BLaER1 treated with 17β-estradiol and CSF1 and Interleukin-3, amounts not matched to agents 10 nM and 100 nM (cell line): ENCODE results near the gene HP1BP3.

ENCODE experiments used
- H3K27ac ChIP-seq, 11 experiments: shearing (Covaris generic); formaldehyde crosslinking; 2 replicates each; pipeline ENCODE4 v1.8.1; 2022
- H3K27me3 ChIP-seq, 11 experiments: shearing (Covaris generic); formaldehyde crosslinking; 2 replicates each; pipeline ENCODE4 v1.8.1; 2022
- H3K36me3 ChIP-seq, 11 experiments: shearing (Covaris generic); formaldehyde crosslinking; 2 replicates each; pipeline ENCODE4 v1.8.1; 2022
- H3K4me1 ChIP-seq, 10 experiments: shearing (Covaris generic); formaldehyde crosslinking; 2 replicates each; pipeline ENCODE4 v1.8.1; 2022
- H3K4me2 ChIP-seq, 11 experiments: shearing (Covaris generic); formaldehyde crosslinking; 2 replicates each; pipeline ENCODE4 v1.8.1; 2022
- H3K4me3 ChIP-seq, 10 experiments: shearing (Covaris generic); formaldehyde crosslinking; 2 replicates each; pipeline ENCODE4 v1.8.1; 2022
- H3K9ac ChIP-seq, 11 experiments: shearing (Covaris generic); formaldehyde crosslinking; 2 replicates each; pipeline ENCODE4 v1.8.1; 2022
- H3K9me3 ChIP-seq, 11 experiments: shearing (Covaris generic); formaldehyde crosslinking; replicated peaks in 1 of 11; 2 replicates each; pipeline ENCODE4 v1.8.1; 2022
- H4K20me1 ChIP-seq, 11 experiments: shearing (Covaris generic); formaldehyde crosslinking; 2 replicates each; pipeline ENCODE4 v1.8.1; 2022
- Cebpa-rat ChIP-seq, 11 experiments: shearing (Covaris generic); IDR thresholded peaks; 2 replicates each; pipeline ENCODE4 v1.8.1; 2022

Gene HP1BP3

GRCh38 chr1:20726118-20726911, 60.8 kb downstream of the HP1BP3 start:
- Histone ChIP-seq H3K4me3 (no peak overlapping the region), H3K27ac (no peak overlapping the region), H4K20me1 (peaks cover 0 to 93% (median 20%) of the 10 kb centered on the region in 11 experiments; a peak in 16 of 22 replicates), H3K9ac (no peak overlapping the region), H3K4me2 (no peak overlapping the region), H3K9me3 (no peaks in the 10 kb centered on the region), H3K27me3 (peaks cover 31 to 43% (median 35%) of the 10 kb centered on the region in 11 experiments), H3K36me3 (no peaks in the 10 kb centered on the region), H3K4me1 (peaks cover 0 to 9% (median 0%) of the 10 kb centered on the region in 10 experiments; a peak in 5 of 20 replicates)
- no peak for TF ChIP-seq Cebpa-rat (IDR thresholded peaks at IDR 0.05)

- no peak overlapping the region for H3K4me2 ChIP-seq
- peaks cover 22 to 34% (median 26%) of the 10 kb centered on the region in 11 experiments for H3K27me3 ChIP-seq
- peaks cover 0 to 93% (median 11%) of the 10 kb centered on the region in 11 experiments; a peak in 15 of 22 replicates for H4K20me1 ChIP-seq
Measured at GRCh38 chr1:20725189-20726117, 61.7 kb downstream of the HP1BP3 start.

GRCh38 chr1:20724364-20725188, 62.5 kb downstream of the HP1BP3 start:
- Histone ChIP-seq H3K27ac (no peak overlapping the region), H3K4me1 (0 out of 20 replicates have a peak, but pooled peaks cover 0 to under 1% (median 0%) of the 10 kb centered on the region in 10 experiments), H3K36me3 (no peaks in the 10 kb centered on the region), H3K9ac (no peak overlapping the region), H3K27me3 (peaks cover 14 to 33% (median 20%) of the 10 kb centered on the region in 11 experiments), H4K20me1 (peaks cover 0 to 89% (median 4%) of the 10 kb centered on the region in 11 experiments; a peak in 12 of 22 replicates), H3K9me3 (no peaks in the 10 kb centered on the region), H3K4me3 (no peak overlapping the region), H3K4me2 (no peak overlapping the region)
- TF ChIP-seq Cebpa-rat (IDR thresholded peaks at IDR 0.05): no peak

More at GRCh38 chr1:20725189-20726117, 61.7 kb downstream of the HP1BP3 start:
- peaks cover 0 to 5% (median 0%) of the 10 kb centered on the region in 10 experiments; a peak in 3 of 20 replicates for H3K4me1 ChIP-seq
- no peak for TF ChIP-seq Cebpa-rat (IDR thresholded peaks at IDR 0.05)
- no peaks in the 10 kb centered on the region for H3K36me3 ChIP-seq
- no peak overlapping the region for H3K4me3 ChIP-seq
- H3K9me3 ChIP-seq: no peaks in the 10 kb centered on the region
- H3K27ac ChIP-seq: no peak overlapping the region
- H3K9ac ChIP-seq: no peak overlapping the region

GRCh38 chr1:20723537-20724363, 63.4 kb downstream of the HP1BP3 start:
- Histone ChIP-seq H3K27me3 (peaks cover 12 to 33% (median 20%) of the 10 kb centered on the region in 11 experiments), H3K27ac (no peak overlapping the region), H3K4me2 (no peak overlapping the region), H3K4me1 (no peaks in the 10 kb centered on the region), H3K36me3 (no peaks in the 10 kb centered on the region), H3K9me3 (no peaks in the 10 kb centered on the region), H4K20me1 (peaks cover 0 to 89% (median 0%) of the 10 kb centered on the region in 11 experiments; a peak in 7 of 22 replicates), H3K4me3 (no peak overlapping the region), H3K9ac (no peak overlapping the region)
- no peak for TF ChIP-seq Cebpa-rat (IDR thresholded peaks at IDR 0.05)

GRCh38 chr1:20723159-20723536, 64.0 kb downstream of the HP1BP3 start:
- Histone ChIP-seq H3K36me3 (no peaks in the 10 kb centered on the region), H3K9ac (no peak overlapping the region), H3K4me3 (no peak overlapping the region), H3K27ac (no peak overlapping the region), H3K4me1 (peaks cover 0 to 2% (median 0%) of the 10 kb centered on the region in 10 experiments; a peak in 3 of 20 replicates), H3K27me3 (peaks cover 13 to 33% (median 20%) of the 10 kb centered on the region in 11 experiments), H4K20me1 (peaks cover 0 to 89% (median 0%) of the 10 kb centered on the region in 11 experiments; a peak in 7 of 22 replicates), H3K9me3 (no peaks in the 10 kb centered on the region), H3K4me2 (no peak overlapping the region)
- TF ChIP-seq Cebpa-rat (IDR thresholded peaks at IDR 0.05): no peak

- Histone ChIP-seq H3K36me3 (no peaks in the 10 kb centered on the region), H3K9ac (no peak overlapping the region), H3K9me3 (no peaks in the 10 kb centered on the region), H3K4me3 (no peak overlapping the region), H3K4me2 (no peak overlapping the region), H3K27me3 (peaks cover 29 to 39% (median 34%) of the 10 kb centered on the region in 11 experiments), H3K4me1 (peaks cover 0 to 10% (median 5%) of the 10 kb centered on the region in 10 experiments; a peak in 11 of 20 replicates), H4K20me1 (peaks cover 0 to 75% (median 0%) of the 10 kb centered on the region in 11 experiments; a peak in 5 of 22 replicates), H3K27ac (no peak overlapping the region)
- no peak for TF ChIP-seq Cebpa-rat (IDR thresholded peaks at IDR 0.05)
Measured at GRCh38 chr1:20721117-20722061, 65.7 kb downstream of the HP1BP3 start.

GRCh38 chr1:20720631-20721091, 66.4 kb downstream of the HP1BP3 start:
- no peak overlapping the region for H3K4me3 ChIP-seq
- H3K9ac ChIP-seq: no peak overlapping the region
- peaks cover 0 to 10% (median 6%) of the 10 kb centered on the region in 10 experiments; a peak in 11 of 20 replicates for H3K4me1 ChIP-seq
- H3K27me3 ChIP-seq: peaks cover 31 to 47% (median 40%) of the 10 kb centered on the region in 11 experiments
- H3K36me3 ChIP-seq: no peaks in the 10 kb centered on the region
- TF ChIP-seq Cebpa-rat (IDR thresholded peaks at IDR 0.05): no peak
- H4K20me1 ChIP-seq: peaks cover 0 to 67% (median 0%) of the 10 kb centered on the region in 11 experiments; a peak in 6 of 22 replicates
- no peaks in the 10 kb centered on the region for H3K9me3 ChIP-seq
- H3K27ac ChIP-seq: no peak overlapping the region
- H3K4me2 ChIP-seq: no peak overlapping the region
